Frontal cortex (tissue), 4 donors: ENCODE measurements around the gene SHROOM3. TPM values are rescaled to one million over a fixed set of nuclear protein-coding genes. Genes with fewer than 3 reads are reported as not detected.

Source experiments
- DNase-seq, 2 donors: peaks; one replicate each; pipeline ENCODE4 v3.0.0; 2012; ENCODE audit warnings: low spot score in 2 of 2
- FAIRE-seq: peaks from 2 replicates; lab custom pipeline; 2012; peaks lifted over from hg19 to GRCh38; lab: Jason Lieb, UNC
- total RNA-seq: library from RNA; depleted of rRNA; stranded (reverse); fragments of >200 nt; gene quantifications from one replicate; pipeline ENCODE4 v1.2.3, GENCODE V29; 2014
- donor health status: control.
- donor health status: control.
- donor health status: control.

SHROOM3 gene
- total RNA-seq, 1 donor from 2014 or later, result 9.8 TPM

GRCh38 chr4:76677571-76678326 is 242.7 kb downstream of the SHROOM3 start:
- DNase-seq (no peak), FAIRE-seq (no peak)

DNA sequence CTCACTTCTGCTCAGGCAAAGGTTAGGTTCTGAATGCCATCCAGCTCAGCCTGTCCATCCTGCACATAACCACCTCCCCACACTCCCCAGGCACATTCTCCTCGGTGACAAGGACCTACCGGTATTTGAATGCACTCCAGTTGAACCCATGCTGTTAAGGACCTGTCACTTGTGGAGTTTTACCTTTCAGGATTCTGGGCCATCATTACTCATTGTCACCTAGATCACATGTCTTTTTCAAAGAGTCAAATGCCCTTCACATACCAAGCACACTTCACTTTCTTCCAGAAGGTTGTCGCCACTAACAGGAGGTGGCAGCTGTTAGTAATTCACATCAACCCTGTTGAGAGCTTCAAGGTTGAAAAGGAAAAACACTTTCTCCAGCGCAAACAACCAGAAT is 244.7 kb downstream of the SHROOM3 start:
- FAIRE-seq, result no peak
- no peak for DNase-seq

DNA sequence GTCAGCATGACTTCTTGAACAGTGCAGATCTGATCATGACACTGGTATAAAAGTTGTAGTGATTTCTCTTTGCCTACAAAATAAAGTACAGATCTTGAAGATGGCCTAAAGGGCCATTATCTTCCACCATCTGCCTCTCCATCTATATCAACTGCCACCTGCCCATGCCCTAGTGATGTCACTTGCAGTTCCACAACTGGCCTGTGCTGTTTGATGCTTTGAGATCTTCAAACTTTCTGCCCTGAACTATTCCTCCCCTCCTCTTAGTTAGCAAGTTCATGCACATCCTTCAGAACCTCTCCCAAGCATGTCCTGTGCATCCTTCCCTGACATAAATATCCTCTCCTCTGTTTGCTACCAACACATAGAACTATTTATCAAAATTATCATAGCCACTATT is 245.9 kb downstream of the SHROOM3 start:
- FAIRE-seq (no peak), DNase-seq (no peak)

DNA sequence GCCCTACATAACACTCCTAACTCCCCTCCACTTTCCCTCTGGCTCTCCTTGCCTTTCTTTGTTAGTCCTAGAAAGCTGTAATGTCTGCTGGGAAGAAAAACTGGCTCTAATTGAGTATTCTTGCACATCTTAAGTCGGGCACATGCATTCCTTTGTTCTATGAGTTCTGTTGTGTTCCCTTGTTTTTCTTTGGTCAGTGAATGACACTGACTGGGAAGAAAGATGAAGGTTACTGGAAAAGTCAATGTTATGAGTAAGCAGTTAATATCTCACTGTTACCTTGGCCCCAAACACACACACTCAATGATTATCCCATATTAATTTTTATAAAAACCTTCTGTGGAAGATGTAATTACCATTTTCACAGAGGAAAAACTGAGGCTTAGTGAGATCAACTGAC is 247.0 kb downstream of the SHROOM3 start:
- no peak for DNase-seq
- FAIRE-seq, result no peak

DNA sequence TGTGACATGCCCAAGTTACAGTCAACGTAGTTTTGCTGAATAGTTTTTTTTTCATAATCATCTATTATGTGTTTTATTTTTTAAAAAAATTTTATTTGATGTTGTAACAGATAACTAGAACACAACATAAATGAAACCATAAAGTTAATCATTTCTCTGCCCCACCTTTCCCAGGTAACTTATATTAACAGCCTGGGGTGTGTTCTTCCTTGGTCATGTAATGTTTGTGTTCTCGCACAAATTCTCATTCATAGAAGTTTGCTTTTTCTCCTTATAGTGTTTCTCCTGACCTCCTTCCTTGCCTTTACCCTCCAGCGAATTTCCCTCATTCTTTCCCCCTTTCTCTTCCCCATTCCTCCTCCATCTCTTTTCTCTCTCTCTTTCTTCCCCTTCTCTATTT is 248.1 kb downstream of the SHROOM3 start:
- FAIRE-seq (no peak), DNase-seq (no peak)

DNA sequence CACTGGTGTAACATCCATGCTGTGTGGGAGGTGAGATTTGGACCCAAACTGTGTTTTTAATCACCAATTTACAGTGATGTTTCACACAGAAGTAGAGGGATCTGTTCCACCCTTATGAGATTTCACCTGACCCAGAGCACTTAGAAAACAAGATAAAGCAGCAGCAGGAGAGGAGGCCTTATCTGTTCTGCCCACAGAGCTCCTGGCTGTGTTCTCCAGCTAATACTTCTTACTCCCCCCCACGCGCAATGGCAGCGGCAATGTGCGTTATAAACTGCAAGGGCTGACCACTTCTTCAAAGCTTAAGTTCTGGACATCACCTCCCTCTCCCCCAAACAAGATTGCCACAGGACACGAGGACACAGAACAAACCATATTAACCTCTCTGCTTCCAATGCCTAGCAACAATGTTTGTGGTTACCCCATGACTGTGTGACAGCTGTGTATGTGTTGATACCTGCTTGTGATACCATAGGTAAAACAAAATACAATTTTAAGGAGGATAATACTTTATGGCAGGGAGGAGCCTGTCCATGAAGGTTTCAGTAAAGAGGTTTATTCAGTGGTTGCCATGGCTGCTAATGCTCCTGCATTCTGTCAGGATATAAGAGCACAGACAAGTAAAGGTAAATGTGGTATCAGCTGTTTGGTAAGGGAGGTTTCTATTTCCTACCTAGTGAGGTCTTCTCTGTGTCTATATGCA is 252.9 kb downstream of the SHROOM3 start:
- no peak for FAIRE-seq
- DNase-seq, result no peak

- no peak for DNase-seq
These were observed 253.7 kb downstream of the SHROOM3 start for GRCh38 chr4:76688619-76689144.

GRCh38 chr4:76689145-76689817 is 254.3 kb downstream of the SHROOM3 start:
- no peak for FAIRE-seq

More at GRCh38 chr4:76688619-76689144, 253.7 kb downstream of the SHROOM3 start:
- no peak for FAIRE-seq

DNA sequence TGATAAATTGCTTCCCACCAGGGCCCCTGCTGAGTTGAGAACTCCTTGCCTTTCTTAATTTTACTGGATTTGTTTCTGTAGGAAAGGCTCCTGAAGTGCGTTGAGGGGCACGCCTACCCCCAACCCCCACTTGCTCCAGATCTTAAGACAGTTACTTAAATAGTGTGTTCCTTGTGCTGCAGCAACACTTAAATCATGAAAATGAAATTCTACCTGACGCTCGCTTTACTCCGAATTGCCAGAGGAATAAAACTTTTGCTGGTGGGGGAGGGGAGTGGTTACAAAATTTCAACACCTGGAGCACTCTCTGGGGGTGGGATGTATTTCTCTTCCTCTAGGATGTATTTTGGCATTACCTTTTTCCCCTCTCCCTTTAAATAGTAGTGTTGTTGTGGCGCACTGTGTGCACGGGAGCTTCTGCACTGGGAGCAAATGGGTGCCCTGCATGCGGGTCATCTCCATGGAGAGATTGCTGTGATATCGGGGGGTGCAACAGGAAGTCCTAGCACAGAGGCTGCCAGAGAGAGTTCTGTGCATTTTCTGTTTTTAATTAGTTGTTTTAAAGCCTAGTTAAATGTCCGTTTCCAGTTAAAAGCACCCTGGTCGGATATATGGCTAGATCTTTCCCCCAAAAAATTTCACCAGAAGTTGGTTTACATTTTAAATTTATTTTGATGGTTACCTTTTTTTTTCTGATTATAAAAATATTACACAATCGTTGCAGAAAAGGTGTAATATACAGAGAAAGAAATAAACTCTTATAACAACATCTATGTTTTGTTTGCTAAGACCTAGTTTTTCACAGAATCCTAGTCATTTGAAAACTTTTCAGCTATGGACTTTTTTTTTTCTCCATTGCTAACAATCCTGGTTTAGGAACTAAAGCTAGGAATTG is 255.2 kb downstream of the SHROOM3 start:
- no peak for FAIRE-seq

More at GRCh38 chr4:76689145-76689817, 254.3 kb downstream of the SHROOM3 start:
- DNase-seq, result peak; percentile 33 to 34

DNA sequence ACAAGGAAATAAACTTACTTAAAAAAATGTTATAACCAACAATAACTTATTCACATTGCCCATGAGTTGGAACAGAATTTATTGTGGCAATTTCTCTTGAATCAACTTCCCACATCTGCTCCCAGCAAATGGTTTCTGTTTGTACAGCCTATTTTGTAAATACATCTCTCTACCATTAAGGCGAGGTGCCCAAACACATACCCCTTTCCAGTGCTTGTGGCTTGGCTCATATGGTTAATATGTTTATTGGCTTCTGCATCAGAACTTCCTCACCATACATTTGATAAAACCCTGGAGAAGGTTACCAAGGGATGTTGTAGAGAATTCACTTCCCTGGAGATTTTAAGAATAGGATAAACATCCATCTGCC is 255.9 kb downstream of the SHROOM3 start:
- FAIRE-seq (no peak), DNase-seq (no peak)

More for the DNA sequence above, 255.2 kb downstream of the SHROOM3 start:
- DNase-seq, result no peak

- no peak for DNase-seq
- FAIRE-seq, result no peak
These were observed 257.0 kb downstream of the SHROOM3 start for GRCh38 chr4:76691807-76692582.

DNA sequence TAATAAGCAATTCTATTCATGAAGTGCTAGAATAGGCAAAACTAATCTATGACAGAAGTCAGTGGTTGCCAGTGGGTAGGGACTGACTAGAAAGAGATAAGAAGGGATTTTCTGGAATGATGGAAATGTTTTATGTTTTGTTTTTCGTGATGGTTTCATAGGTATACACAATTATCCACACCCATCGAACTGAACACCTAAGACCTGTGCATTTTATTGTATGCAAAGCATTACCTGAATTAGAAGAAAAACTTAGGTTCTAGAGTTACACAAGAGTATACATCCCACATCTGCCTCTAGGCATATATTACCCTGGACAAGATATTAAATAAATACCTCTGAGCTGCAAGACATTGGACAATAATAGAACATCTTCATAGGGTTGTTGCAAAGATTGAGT is 257.7 kb downstream of the SHROOM3 start:
- no peak for FAIRE-seq

GRCh38 chr4:76694056-76694455 is 259.0 kb downstream of the SHROOM3 start:
- FAIRE-seq (no peak), DNase-seq (no peak)

More for the DNA sequence above, 257.7 kb downstream of the SHROOM3 start:
- no peak for DNase-seq

- FAIRE-seq (no peak), DNase-seq (no peak)
These were observed 261.1 kb downstream of the SHROOM3 start for GRCh38 chr4:76696109-76696508.

- FAIRE-seq (no peak), DNase-seq (no peak)
These were observed 262.2 kb downstream of the SHROOM3 start for GRCh38 chr4:76697129-76697803.

DNA sequence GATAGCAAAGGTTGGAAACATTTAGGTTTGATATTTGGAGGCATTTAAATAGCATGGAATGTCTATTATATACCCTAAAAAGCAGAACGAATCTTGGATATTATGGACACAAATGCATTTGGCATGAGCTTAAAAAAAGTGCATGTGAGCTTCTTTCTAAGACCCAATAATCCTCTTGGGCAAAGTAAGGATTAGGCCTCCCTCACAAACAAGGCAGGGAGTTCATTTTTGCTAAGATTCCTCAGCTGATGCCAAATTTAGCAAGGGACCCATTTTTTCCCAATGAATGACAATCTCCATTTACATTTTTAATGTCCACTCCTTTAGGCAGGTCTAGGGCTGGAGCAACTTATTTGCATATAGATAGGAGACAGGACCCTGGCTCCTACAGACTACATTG is 263.1 kb downstream of the SHROOM3 start:
- FAIRE-seq, result no peak
- no peak for DNase-seq

- FAIRE-seq, result no peak
- no peak for DNase-seq
These were observed 264.8 kb downstream of the SHROOM3 start for GRCh38 chr4:76699751-76700310.
